ENCODE data around the gene PPARA. TPM values are rescaled to one million over a fixed set of nuclear protein-coding genes. Genes with fewer than 3 reads are reported as not detected.

The PPARA gene
- total RNA-seq, 3 donors from 2014 or later (not counting 1 experiment from before 2014, with no cell fraction given): 20.1 to 27.8 (median 27.0) TPM

DNA sequence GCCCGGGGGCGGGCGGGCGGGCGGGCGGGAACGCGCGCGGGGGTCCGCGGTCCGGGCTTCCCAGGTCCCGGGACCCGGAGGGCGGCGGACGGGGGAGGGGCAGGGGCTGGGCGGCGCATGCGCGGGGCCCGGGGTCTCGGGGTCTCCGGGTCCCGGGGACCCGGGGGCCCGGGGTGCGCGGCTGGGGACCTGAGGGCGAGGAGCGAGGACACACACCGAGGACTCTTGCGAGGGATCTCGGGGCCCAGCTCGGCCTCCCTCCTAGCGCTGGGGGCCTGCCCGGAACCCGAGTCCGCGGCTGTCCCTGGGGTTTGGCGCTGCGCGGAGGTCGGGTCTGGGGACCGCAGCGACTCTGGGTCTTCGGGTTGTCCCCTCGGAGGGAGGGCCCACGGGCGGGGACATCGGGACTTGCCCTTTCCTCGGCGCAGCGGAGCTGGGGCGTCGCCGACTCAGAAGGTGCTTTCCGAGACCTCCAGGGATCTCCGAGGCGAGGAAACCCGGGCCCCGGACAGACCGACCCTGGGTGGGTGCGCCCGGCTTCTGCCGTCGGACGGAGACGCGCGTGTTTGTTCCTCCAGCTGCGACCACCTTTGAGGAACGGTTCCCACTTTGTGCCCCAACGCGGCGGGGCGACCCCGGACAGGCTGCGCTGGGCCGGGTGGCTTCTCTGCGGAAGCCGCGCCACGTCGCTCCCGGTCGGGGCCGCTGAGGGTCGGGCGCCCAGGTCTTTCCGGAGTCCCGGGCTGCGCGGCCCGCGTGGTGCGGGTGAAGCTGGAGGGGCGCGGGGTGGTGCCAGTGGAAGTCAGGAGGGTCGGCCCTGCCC, 540 bp downstream of the PPARA start:
- no peaks in the 10 kb centered on the region for H3K9me3 Mint-ChIP-seq
- no peaks in the 10 kb centered on the region for H3K36me3 Mint-ChIP-seq
- H3K27me3 Mint-ChIP-seq (ENCODE audit: low read depth in 2 of 2): no peaks in the 10 kb centered on the region
- peak overlapping the region; percentile 72 for H3K27ac ChIP-seq (ENCODE audit: low read length)
- DNase-seq (peak; percentile 61 to 83), ATAC-seq (peak; percentile 48 to 60 (median 49))
- peaks cover 8 to 26% of the 10 kb centered on the region in 2 donors for H3K4me1 Mint-ChIP-seq
- peak overlapping the region; percentile 46 to 81 for H3K27ac Mint-ChIP-seq
- H3K4me3 ChIP-seq (ENCODE audit: low read length): peak overlapping the region; percentile 93
- intact Hi-C loops (cut with micrococcal nuclease): no loop called here
- H3K4me1 ChIP-seq (ENCODE audit: control insufficient read depth, insufficient read depth, low read length): peaks cover 22% of the 10 kb centered on the region
- H3K36me3 ChIP-seq (ENCODE audit: control insufficient read depth, insufficient read depth, low read length): no peaks in the 10 kb centered on the region
- no peaks in the 10 kb centered on the region for H3K9me3 ChIP-seq (ENCODE audit: control insufficient read depth, insufficient read depth, low read length)
- peak overlapping the region; percentile 85 for H3K4me3 Mint-ChIP-seq
- H3K27me3 ChIP-seq (ENCODE audit: control insufficient read depth, insufficient read depth, low read length): no peaks in the 10 kb centered on the region
- WGBS (ENCODE audit: insufficient coverage): under 1% methylated on average over 101 of the region's 101 CpGs
- TF ChIP-seq, protein P1, sequence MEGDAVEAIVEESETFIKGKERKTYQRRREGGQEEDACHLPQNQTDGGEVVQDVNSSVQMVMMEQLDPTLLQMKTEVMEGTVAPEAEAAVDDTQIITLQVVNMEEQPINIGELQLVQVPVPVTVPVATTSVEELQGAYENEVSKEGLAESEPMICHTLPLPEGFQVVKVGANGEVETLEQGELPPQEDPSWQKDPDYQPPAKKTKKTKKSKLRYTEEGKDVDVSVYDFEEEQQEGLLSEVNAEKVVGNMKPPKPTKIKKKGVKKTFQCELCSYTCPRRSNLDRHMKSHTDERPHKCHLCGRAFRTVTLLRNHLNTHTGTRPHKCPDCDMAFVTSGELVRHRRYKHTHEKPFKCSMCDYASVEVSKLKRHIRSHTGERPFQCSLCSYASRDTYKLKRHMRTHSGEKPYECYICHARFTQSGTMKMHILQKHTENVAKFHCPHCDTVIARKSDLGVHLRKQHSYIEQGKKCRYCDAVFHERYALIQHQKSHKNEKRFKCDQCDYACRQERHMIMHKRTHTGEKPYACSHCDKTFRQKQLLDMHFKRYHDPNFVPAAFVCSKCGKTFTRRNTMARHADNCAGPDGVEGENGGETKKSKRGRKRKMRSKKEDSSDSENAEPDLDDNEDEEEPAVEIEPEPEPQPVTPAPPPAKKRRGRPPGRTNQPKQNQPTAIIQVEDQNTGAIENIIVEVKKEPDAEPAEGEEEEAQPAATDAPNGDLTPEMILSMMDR (IDR thresholded peaks at IDR 0.05): no peak

DNA sequence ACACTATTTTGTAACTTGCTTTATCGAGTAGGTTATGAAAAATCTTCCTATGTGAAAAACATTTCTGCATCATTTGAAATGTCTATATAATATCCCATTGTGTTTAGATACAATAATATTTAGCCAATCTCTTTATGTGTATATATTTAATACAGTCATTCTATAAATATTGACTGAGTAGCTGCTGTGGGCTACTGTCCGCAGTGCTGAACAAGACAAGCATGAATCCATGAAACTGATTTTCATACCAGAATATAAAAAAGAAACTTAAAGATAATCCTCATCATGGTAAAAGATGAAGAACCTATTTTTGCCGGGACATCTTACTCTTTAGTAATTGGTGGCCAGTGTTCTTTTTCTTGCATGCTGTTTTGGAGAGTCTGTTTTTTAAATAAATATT, 3.6 kb downstream of the PPARA start:
- H3K36me3 Mint-ChIP-seq: peaks cover 7% of the 10 kb centered on the region
- Histone ChIP-seq H3K27me3 (ENCODE audit: control insufficient read depth, insufficient read depth, low read length) (no peaks in the 10 kb centered on the region), H3K36me3 (ENCODE audit: control insufficient read depth, insufficient read depth, low read length) (no peaks in the 10 kb centered on the region), H3K4me1 (ENCODE audit: control insufficient read depth, insufficient read depth, low read length) (peaks cover 21% of the 10 kb centered on the region), H3K4me3 (ENCODE audit: low read length) (no peak overlapping the region), H3K27ac (ENCODE audit: low read length) (no peak overlapping the region), H3K9me3 (ENCODE audit: control insufficient read depth, insufficient read depth, low read length) (no peaks in the 10 kb centered on the region)
- no peaks in the 10 kb centered on the region for H3K9me3 Mint-ChIP-seq
- ATAC-seq (no peak), DNase-seq (no peak)
- H3K4me3 Mint-ChIP-seq: peak overlapping the region; percentile 4
- TF ChIP-seq, protein P1 (IDR thresholded peaks at IDR 0.05): no peak
- no peaks in the 10 kb centered on the region for H3K27me3 Mint-ChIP-seq (ENCODE audit: low read depth in 2 of 2)
- 100% methylated on average over 1 of the region's 3 CpGs for WGBS (ENCODE audit: insufficient coverage)
- H3K4me1 Mint-ChIP-seq: peaks cover 12 to 27% of the 10 kb centered on the region in 2 donors
- intact Hi-C loops (cut with micrococcal nuclease): no loop called here
- H3K27ac Mint-ChIP-seq: no peak overlapping the region

DNA sequence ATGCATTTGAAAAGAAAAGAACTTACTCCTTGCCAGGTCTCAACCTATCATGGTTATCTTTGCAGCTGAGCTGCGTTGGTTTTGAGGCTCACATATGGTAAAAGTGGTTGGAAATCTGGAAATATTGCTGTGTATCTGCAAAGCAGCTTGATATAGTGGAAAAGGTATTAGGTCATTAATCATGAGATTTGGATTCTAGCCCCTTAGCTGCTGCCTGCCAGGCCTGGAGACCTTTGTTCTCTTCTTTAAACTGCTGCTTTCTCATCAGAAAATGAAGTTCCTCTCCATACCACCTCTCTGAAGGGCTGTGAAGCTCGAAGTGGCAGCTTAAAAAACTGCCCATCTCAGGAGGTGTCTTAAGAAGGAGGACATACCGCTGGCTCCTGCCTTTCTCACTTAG, 5.7 kb downstream of the PPARA start:
- intact Hi-C loops (cut with micrococcal nuclease): no loop called here
- Histone ChIP-seq H3K27me3 (ENCODE audit: control insufficient read depth, insufficient read depth, low read length) (no peaks in the 10 kb centered on the region), H3K4me3 (ENCODE audit: low read length) (no peak overlapping the region), H3K9me3 (ENCODE audit: control insufficient read depth, insufficient read depth, low read length) (no peaks in the 10 kb centered on the region), H3K27ac (ENCODE audit: low read length) (no peak overlapping the region), H3K4me1 (ENCODE audit: control insufficient read depth, insufficient read depth, low read length) (peaks cover 12% of the 10 kb centered on the region), H3K36me3 (ENCODE audit: control insufficient read depth, insufficient read depth, low read length) (no peaks in the 10 kb centered on the region)
- Mint-ChIP-seq H3K4me3 (no peak overlapping the region), H3K36me3 (peaks cover 7% of the 10 kb centered on the region), H3K4me1 (peaks cover 6 to 21% of the 10 kb centered on the region in 2 donors), H3K9me3 (no peaks in the 10 kb centered on the region), H3K27ac (no peak overlapping the region), H3K27me3 (ENCODE audit: low read depth in 2 of 2) (no peaks in the 10 kb centered on the region)
- ATAC-seq (no peak), DNase-seq (no peak)
- 86% methylated on average over 3 of the region's 3 CpGs for WGBS (ENCODE audit: insufficient coverage)
- TF ChIP-seq, protein P1 (IDR thresholded peaks at IDR 0.05): no peak

Data from natural killer cell (primary cell).